ENCODE measurements around the gene RBCK1. TPM values are rescaled to one million over a fixed set of nuclear protein-coding genes. Genes with fewer than 3 reads are reported as not detected.
A peak's percentile ranks its signal among the peaks of the same experiment; 100 is the strongest.
"Not testable (repeated sequence)": the region's sequence is repeated elsewhere in the genome, so short reads cannot be mapped to it uniquely, and the experiment has no call there.

Gene RBCK1
- total RNA-seq, 1 donor from 2014 or later = 111 TPM

DNA sequence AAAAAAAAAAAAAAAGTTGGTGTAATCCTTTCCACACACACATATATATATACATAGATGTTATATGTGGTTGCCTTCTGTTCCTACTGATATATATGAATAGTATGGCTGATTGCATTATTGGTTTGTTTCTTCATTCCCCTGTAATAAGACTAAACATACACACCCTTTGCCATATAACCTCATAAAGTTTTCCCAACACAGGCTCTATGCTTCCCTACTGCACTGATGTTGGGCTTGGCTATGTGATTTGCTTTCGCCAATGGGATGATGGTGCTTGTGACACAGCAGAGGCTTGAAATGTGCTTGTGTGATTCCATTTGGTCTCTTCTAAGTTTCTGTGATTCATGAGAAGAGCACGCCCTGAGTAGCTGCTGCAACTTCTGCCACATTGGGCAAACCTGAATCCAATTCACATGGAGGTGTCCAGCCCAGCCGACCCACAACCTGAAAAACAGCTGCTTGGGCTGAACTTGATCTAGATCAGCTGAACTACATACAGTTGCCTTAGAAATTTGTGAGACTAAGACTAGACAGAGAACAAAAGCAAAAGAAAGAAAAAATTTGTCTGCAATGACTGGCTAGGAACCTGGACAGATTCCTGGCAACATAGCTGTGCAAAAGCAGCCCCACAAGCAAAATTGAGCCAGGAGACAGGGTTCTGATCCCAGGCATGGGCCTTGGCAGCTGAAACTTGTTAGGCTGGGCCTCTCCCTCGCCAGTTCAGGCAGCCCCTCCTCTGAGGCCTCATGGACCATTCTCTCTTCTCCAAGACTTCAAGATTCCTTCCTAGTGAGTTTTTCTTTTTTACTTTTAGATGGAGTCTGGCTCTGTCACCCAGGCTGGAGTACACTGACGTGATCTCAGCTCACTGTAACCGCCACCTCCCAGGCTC lies 67.6 kb downstream of the RBCK1 start:
- no peak for DNase-seq

DNA sequence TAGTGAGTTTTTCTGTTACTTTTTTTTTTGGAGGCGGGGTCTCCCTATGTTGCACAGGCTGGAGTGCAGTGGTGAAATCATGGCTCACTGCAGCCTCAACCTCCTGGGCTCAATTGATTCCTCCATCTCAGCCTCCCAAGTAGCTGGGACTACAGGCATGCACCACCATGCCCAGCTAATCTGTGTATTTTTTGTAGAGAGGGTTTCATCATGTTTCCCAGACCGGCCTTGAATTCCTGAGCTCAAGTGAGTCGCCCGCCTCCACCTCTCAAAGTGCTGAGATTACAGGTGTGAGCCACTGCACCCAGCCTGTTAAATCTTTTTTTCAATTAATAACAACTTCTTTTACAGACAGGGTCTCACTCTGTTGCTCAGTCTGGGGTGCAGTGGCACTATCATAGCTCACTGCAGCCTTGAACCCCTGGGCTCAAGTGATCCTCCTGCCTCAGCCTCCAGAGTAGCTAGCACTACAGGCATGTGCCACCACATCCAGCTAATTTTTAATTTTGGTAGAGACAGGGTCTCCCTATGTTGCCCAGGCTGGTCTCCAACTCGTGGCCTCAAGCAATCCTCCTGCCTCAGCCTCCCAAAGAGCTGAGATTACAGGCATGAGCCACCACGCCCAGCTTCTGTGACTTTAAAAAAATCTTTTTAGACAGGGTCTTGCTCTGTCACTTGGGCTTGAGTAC lies 68.6 kb downstream of the RBCK1 start:
- DNase-seq = not testable (repeated sequence)

DNA sequence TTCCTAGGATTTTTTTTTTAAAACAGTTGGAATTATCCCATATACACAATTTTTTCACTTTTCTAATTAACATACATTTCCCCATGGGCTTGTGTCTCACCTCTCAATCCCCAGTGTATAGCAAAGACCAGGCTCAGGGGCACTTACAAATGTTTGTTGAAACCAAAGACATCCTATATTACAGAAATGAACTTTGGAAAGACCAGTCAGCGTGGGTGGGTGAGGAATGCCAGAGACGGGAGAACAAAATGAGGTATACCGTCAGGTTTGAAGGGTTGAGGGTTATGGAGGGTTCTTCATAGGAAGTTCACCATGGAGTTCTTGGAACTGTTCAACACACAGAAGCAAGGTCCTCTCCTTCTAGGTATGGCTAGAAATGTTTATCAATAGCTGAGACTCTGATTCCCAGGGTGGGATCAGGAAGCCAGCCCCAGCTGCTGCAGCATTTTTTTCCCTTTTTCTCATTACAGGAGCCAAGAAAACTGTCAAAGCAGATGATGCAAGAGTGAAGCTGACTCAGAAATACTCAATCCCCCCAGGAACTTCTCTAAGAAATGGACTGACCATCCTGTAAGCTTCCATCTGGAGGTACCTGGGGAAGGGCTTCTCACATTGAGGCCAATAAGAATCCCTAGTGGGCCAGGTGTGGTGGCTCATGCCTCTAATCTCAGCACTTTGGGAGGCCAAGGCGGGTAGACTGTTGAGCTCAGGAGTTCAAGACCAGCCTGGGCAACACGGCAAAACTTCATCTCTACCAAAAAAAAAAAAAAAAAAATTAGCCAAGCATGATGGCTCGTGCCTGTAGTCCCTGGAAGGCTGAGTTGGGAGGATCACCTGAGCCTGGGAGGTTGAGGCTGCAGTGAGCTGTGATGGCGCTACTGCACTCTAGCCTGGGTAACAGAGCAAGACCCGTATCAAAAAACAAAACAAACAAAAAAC lies 70.2 kb downstream of the RBCK1 start:
- no peak for DNase-seq

DNA sequence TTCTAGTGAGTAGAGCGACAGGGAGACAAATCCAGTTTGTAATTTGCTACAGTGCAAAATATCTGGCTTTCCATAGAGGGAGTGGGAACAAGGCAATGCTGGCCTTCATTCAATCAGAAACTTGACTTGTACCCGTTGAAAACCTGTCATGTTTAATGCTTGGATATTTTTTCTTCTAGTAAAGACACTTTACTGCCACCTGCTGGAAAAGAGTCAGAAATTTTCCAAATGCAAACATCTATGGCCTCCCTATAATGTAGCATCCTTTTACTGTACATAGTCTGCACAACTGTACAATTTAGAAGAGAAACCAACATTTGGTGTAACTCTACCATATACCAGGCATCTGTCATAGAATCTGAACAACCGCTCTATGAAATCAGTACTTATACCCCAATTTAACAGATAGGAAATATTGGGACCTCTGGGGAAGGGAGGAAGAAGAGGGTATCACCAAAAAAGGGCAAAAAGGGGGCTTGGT lies 70.9 kb downstream of the RBCK1 start:
- DNase-seq = peak; percentile 83

DNA sequence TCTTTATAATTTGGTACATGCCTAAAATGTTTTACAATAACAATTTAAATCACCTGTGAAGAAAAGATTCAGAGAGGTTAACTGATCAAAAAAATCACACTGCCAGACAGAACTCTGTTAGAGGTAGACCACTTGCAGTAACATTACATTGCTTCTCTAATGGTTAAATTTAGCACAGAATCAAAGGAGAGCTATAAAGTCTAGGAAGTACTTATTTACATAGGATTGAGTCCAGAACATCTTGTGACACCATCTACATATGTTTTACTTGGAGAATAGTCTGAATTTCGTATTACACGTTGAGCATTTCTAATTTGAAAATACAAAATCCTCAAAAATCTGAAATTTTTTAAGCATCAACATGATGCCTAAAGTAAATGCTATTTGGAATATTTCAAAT lies 71.4 kb downstream of the RBCK1 start:
- no peak for DNase-seq

DNA sequence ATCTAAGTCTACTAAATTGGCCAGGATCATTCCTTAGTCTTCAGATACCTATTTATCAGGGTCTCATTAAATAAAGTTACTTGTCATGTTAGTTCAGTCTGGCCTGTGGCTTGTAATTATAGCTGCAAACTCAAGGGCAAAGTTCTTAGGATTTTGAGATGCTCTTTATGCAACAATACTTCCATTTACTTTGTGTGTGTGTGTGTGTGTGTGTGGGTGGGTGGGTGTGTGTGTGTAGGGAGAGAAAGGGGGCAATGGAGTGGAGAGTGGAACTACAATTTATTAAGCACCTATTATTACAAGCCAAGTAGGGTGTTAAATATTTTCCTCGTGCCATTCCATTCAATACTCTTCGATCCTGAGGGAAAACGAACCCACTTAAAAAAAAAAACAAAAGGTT lies 71.9 kb downstream of the RBCK1 start:
- no peak for DNase-seq

DNA sequence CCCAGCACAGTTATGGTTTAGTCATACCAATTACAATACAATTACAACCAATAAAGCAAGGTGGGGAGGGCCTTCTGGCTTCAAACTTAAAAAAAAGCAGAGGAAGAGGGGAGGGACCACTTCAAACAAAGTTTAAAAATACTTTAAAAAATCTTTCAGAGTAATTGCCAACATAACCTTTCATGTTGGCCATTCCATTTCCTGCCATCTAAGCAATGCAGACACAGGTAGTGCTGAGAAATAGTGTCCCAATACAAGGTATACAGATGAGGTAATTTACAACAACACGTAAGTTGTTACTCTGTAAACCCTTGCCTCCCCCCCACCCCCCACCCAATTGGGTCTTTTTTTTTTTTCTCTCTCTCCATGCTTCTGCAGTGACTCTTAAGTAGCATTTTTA lies 73.1 kb downstream of the RBCK1 start:
- DNase-seq = no peak

Other genes starting within 250 kb of the RBCK1 start
- gene DEFB128, start 218.6 kb upstream of the RBCK1 start, total RNA-seq = not detected in 2 replicates
- not detected in 2 replicates for gene DEFB129, start 181.0 kb upstream of the RBCK1 start, total RNA-seq
- gene DEFB132, start 150.6 kb upstream of the RBCK1 start, total RNA-seq = not detected in 2 replicates
- gene C20orf96, start 117.5 kb upstream of the RBCK1 start, total RNA-seq = 3.2 and 6.7 TPM in 2 replicates
- 18.8 and 23.8 TPM in 2 replicates for gene ZCCHC3, start 110.7 kb upstream of the RBCK1 start, total RNA-seq
- gene SOX12, start 82.7 kb upstream of the RBCK1 start, total RNA-seq = 4.4 and 8.1 TPM in 2 replicates
- gene NRSN2, start 61.2 kb upstream of the RBCK1 start, total RNA-seq = 18.0 and 40.2 TPM in 2 replicates
- gene TRIB3, start 27.5 kb upstream of the RBCK1 start, total RNA-seq = 49.2 and 62.1 TPM in 2 replicates
- 30.5 and 33.0 TPM in 2 replicates for gene TBC1D20, start 54.2 kb downstream of the RBCK1 start, total RNA-seq
- 128 and 213 TPM in 2 replicates for gene CSNK2A1, start 135.5 kb downstream of the RBCK1 start, total RNA-seq
- gene TCF15, start 202.0 kb downstream of the RBCK1 start, total RNA-seq = 2.0 and 2.7 TPM in 2 replicates
- gene SRXN1, start 244.9 kb downstream of the RBCK1 start, total RNA-seq = 30.3 and 38.6 TPM in 2 replicates

All from dermis blood vessel endothelial cell (primary cell).